Measurements from ENCODE around the gene RRM2.
A peak's percentile ranks its signal among the peaks of the same experiment; 100 is the strongest.

RRM2 gene

GRCh38 chr2:10125842-10126631 is 3.5 kb downstream of the RRM2 start:
- DNase-seq, result no peak
- intact Hi-C loops (cut with DNase I), result loop anchor here (2.0 to 10.0 kb wide), 2 partner anchors 179 to 309 kb away; partner anchors contain the start of gene HPCAL1

DNA sequence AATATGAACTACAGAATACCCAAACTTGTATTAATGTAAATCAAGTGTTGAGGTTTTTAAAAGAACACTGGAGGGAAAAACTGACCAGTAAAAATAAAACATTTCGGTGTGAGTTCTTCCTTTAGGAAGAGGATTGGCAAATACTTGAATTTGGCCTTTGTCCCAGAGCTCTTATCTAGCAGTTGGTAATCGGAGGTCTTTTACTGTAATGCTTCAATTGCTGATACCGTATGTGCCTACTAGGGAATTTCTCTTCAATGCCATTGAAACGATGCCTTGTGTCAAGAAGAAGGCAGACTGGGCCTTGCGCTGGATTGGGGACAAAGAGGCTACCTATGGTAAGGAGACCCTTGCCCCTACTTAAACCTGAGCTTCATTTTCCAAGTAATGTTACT is 4.1 kb downstream of the RRM2 start:
- intact Hi-C loops (cut with DNase I), result loop anchor here (10.0 kb wide), 1 partner anchor 178 kb away; the partner anchor contains the start of gene HPCAL1
- DNase-seq, result no peak

DNA sequence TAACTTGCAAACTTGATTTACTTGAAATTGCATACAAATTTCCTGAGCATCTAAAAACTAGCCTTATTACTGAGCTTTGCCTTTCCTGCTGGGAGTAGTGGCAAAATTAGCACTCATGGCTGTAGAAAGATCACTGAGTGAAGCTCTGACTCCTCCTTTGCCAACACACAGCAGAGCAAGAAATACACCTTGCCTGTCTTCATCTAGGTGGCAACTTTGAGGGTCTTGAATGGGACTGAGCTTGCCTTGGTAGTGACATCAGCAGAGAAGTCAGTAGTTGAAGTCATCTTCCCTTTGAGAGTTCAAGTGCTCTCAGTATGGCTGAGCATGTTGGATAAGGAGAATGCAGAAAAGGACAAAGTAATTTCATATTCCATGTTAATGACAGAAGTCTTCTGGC is 5.9 kb downstream of the RRM2 start:
- intact Hi-C loops (cut with DNase I), result loop anchor here (10.0 kb wide), 1 partner anchor 176 kb away; the partner anchor contains the start of gene HPCAL1
- DNase-seq, result no peak

DNA sequence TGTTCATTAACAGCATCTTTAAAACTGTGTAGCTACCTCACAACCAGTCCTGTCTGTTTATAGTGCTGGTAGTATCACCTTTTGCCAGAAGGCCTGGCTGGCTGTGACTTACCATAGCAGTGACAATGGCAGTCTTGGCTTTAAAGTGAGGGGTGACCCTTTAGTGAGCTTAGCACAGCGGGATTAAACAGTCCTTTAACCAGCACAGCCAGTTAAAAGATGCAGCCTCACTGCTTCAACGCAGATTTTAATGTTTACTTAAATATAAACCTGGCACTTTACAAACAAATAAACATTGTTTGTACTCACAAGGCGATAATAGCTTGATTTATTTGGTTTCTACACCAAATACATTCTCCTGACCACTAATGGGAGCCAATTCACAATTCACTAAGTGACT is 7.0 kb downstream of the RRM2 start:
- DNase-seq, result no peak
- intact Hi-C loops (cut with DNase I), result loop anchor here (10.0 kb wide), 1 partner anchor 175 kb away; the partner anchor contains the start of gene HPCAL1

- DNase-seq, result no peak
- intact Hi-C loops (cut with DNase I), result no loop called here
Measured at GRCh38 chr2:10132043-10132575, 9.6 kb downstream of the RRM2 start.

- no peak for DNase-seq
- intact Hi-C loops (cut with DNase I), result no loop called here
Measured at GRCh38 chr2:10132596-10132995, 10.1 kb downstream of the RRM2 start.

- DNase-seq, result no peak
- intact Hi-C loops (cut with DNase I), result no loop called here
Measured at GRCh38 chr2:10132996-10133647, 10.6 kb downstream of the RRM2 start.

DNA sequence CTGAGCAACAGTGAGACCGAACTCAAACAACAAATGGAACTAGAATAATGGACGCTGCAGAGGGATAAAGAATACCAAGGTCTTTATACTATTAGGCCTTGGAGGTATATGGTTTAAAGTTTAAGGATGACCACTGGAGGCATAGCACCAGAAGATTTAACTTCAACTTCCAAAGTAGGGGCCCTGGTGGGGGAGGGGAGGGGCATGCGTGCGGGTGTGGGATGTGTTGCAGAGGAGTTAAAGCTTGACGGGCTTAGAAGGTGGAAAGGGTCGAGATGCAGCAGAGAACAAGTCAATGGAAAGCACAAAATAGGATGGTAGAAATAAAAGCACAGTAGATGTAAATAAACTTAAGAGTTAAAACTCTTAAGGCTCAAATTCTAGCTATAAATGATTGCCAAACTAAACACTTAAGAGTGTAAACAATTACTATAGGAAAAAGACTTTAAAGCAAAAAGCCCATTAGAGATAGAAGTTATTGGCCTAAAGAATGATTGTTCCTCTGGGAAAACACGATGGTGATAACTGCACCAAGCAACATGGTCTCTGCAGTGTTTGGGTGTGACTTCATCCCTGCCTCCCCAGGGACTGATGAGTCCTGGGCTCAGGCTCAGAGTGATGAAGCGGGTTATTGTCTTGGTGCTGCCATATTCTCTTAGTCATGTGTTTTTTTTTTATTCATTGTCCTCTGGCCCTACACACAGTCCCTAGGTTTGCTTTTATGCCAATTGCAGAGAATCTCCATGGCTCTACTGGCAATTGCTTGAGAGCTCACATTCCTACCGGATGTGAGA is 13.0 kb downstream of the RRM2 start:
- intact Hi-C loops (cut with DNase I), result no loop called here
- peak in 1 of 42 donors; percentile 1 for DNase-seq

DNA sequence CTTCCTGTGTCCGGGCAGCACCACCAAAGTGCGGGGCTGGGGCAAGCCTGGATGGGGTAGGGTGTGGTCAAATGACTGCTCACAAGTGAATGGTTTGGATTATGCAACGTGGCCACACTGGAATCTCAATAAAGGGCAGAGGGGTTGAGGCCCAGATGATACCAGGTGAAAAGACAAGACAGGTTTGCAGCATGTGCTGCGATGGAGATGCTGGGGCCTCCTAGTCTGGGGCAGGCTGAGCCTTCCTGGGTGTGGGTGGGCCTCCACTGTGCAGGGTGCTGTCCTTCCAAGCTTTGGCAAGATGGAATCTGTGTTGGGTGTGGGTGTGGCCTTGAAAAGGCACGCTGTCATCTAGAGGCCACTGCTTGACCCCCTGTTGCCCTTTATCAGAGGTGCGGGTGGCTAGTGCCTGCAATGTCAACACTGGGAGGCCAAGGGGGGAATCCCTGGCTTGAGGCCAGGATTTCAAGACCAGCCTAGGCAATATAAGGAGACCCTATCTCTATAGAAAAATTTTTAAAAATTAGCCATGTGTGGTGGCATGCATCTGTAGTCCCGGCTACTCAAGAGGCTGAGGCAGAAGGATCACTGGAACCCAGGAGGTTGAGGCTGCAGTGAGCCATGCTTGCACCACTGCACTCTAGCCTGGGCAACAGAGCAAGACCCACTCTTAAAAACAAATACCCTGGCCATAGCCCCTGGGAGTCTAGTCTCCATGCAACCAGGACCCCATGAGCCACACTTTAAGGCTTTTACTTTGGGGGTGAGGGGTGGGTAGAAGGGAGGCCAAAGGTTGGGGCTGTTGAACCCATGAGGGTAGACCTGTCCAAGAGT is 13.8 kb downstream of the RRM2 start:
- peak in 1 of 42 donors; percentile 1 for DNase-seq
- intact Hi-C loops (cut with DNase I), result no loop called here

DNA sequence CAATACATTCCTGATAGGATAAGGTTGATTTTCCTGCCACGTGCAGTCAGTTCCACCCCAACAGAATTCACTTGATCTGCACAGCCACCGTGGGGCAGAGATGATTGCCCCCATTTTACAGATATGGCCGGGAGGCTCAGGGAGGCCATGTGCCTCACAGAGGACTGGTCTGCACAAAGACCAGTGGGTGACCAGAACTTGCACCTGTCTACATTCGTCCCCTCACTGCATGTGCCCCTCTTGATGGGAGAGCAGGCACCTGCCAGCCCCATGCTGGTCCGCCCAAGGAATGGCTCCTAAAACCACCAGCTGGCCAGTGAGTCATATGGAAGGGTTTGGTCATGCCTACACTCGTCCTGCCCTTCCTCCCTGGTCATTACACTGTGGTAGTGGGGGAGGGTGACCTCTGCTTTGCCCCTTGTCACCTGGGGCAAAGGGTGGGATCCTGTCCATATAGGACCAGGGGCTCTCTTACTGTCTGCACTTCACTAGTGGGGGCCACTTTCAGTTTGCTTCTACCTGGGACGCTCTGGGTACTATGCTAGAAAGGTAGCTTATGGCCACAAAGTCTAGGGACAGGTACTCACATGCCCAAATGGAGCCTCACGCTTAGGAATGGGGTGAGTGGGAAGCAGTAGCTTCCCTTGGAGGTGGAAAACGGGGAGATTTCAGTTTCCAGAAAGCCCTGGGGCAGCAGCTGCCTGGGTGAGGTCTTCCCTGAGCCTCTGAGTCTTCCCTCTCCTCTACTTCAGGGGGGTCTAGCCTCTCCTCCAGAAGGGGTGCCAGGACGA is 14.7 kb downstream of the RRM2 start:
- DNase-seq, result peak in 1 of 42 donors; percentile 2
- intact Hi-C loops (cut with DNase I), result no loop called here

DNA sequence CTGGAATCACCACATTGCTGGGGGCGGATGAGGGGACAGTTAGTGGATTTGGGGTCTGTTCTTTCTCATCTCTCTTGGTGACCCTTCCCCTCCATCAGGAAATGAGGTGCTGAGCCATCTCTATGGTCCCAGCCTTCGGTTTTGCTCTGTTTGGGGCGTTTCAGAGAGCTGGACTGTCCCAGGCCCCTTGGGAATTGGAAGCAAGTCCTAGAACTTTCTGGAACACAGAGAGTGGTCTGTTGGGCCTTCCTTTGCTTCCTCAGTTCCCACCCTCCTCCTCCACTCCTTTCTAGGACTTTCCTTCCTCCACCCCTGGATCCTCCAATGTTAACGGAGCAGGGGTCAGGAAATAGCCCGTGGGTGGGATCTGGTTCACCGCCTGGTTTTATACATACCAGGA is 17.0 kb downstream of the RRM2 start:
- DNase-seq, result no peak
- intact Hi-C loops (cut with DNase I), result no loop called here

DNA sequence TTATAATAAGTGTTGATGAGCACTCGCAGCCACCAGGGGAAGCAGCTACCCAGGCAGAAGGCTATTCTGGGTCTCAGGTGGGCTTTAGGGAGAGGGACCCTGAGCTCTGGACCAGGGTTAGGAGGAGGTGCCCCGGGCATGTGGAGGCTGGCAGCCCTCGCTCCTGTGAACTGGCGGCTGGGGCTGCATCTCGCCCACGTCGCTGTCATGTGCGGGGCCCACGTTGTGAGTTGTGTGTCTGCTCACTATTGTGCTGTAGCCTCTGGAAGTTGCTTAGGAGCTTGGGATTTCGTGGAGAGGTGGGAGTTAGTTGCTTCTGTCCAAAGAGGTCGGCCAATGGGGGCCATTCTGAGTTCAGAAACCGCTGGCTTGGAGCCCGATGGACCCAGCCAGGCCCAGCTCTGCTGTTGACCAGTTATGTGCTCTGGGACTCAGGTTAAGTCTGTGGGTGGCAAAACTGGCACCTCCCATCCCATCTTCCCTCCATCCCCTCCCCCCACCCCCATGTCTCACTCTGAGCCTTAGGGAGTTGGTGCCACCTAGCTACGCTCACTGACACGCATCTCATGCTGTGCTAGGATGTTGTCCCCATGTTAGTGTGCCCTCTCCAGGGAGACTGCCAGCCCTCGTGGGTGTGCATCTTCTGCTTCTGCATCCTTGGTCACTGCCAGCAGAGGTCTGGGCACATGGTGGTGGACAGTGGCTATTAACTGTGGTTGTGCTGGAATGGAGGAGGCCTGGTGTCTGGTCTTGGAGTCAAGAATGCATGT is 18.5 kb downstream of the RRM2 start:
- DNase-seq, result peak in 1 of 42 donors; percentile 15
- intact Hi-C loops (cut with DNase I), result no loop called here

DNA sequence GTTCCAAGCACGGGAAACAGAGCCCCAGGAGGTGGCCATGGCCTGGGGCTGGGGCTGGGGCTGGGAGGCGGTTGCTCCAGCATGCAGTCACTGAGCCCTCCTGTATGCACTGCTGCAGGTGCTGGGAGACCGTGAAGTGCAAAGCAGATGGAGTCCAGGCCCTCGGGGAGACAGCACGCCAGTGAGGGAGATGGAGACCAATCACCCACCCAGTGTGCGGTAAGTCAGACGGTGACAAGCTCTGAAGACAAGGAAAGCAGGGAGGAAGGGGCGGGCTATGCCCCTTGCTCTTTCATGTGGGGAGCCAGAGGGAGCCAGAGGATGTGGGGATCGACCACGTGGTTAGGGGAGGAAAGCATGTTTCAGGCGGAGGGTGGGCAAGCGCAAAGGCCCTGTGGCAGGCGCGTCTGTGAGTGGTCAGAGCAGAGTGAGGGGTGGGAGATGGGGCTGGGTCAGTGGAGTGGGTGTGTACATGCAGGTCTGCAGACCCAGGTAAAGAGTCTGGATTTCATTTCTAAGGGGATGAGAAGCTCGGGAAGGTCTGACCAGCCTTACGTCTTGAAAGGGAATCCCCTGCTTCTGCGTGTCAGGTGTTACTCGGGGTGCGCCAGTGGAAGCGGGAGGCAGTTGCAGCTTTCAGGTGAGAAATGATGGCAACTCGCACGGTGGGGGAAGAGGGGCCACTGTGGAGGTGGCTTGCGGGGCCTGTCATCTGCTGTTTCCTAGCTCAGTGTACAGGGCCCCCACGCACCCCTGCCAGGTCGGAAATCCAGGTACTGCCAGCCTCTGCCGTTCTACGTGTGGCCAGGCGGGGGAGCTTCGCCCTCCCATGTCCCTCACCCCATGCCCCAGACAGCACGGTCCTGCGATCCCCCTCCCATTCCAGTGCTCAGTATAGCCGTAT is 19.4 kb downstream of the RRM2 start:
- DNase-seq, result peak in 39 of 42 donors; percentile 21 to 75 (median 51)
- intact Hi-C loops (cut with DNase I), result no loop called here

- intact Hi-C loops (cut with DNase I), result no loop called here
- DNase-seq, result no peak
Measured at GRCh38 chr2:10142640-10142965, 20.1 kb downstream of the RRM2 start.

DNA sequence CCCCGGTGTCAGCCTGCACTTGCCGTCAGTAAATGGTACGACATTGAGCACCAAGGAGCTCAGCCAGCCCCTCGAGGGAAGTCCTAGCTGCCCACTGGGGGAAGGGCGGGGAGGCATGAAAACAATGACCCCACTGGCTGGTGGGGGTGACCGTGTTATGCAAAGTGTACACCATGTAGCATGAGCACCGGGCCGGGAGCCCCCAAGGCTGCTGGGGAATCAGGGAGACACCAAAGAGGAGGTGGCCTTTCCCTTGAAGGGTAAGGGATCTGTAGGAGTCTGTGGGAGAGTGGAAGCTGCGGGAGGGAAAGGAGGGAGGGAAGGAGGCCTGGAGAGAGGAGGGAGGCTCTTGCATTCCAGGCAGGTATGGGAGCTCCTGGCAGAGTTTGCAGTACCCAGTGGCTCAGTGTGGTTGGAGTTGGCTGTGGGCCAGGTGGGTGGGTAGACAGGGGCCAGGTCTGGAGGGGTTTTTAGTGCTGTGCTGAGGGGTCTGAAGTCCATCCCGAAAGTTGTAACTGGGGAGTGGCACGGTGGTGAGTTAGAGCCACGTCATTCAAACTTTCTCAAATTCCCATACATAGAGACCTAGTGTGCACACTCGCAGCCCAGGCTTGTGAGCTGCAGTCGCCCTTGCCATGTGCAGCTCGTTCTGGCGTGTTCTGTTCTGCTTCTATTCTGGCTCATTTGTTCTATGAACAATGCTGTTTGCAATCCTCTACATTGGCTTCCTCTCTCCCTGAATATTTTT is 22.4 kb downstream of the RRM2 start:
- no peak for DNase-seq
- intact Hi-C loops (cut with DNase I), result no loop called here
